ENCODE results near the gene SLC4A8.

Gene SLC4A8

DNA sequence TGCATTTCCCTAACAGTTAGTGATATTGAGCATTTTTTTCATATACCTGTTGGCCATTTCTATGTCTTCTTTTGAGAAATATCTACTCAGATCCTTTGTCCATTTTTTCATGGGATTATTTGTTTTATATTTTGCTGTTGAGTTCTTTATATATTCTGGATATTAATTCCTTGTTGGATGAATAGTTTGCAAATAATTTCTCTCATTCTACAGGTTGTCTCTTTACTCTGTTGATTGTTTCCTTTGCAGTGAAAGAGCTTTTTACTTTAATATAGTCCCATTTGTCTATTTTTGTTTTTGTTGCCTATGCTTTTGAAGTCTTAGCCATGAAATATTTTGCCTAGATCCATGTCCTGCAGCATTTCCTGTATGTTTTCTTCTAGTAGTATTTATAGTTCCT lies 11.5 kb upstream of the SLC4A8 start:
- no peak overlapping the region for H3K4me3 ChIP-seq (ENCODE audit: low read depth, low read length)
- DNase-seq (ENCODE audit: low read depth) = no peak
- TF ChIP-seq POLR2A (IDR thresholded peaks at IDR 0.05; ENCODE audit: extremely low read depth, insufficient read length) = no peak
- TF ChIP-seq, protein P1, sequence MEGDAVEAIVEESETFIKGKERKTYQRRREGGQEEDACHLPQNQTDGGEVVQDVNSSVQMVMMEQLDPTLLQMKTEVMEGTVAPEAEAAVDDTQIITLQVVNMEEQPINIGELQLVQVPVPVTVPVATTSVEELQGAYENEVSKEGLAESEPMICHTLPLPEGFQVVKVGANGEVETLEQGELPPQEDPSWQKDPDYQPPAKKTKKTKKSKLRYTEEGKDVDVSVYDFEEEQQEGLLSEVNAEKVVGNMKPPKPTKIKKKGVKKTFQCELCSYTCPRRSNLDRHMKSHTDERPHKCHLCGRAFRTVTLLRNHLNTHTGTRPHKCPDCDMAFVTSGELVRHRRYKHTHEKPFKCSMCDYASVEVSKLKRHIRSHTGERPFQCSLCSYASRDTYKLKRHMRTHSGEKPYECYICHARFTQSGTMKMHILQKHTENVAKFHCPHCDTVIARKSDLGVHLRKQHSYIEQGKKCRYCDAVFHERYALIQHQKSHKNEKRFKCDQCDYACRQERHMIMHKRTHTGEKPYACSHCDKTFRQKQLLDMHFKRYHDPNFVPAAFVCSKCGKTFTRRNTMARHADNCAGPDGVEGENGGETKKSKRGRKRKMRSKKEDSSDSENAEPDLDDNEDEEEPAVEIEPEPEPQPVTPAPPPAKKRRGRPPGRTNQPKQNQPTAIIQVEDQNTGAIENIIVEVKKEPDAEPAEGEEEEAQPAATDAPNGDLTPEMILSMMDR (IDR thresholded peaks at IDR 0.05; ENCODE audit: low read depth, low read length) = no peak
- TF ChIP-seq MYC (IDR thresholded peaks at IDR 0.05; ENCODE audit: low read depth, low read length) = no peak
- TF ChIP-seq, protein P2, sequence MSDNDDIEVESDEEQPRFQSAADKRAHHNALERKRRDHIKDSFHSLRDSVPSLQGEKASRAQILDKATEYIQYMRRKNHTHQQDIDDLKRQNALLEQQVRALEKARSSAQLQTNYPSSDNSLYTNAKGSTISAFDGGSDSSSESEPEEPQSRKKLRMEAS (IDR thresholded peaks at IDR 0.05; ENCODE audit: low read depth, low read length) = no peak

DNA sequence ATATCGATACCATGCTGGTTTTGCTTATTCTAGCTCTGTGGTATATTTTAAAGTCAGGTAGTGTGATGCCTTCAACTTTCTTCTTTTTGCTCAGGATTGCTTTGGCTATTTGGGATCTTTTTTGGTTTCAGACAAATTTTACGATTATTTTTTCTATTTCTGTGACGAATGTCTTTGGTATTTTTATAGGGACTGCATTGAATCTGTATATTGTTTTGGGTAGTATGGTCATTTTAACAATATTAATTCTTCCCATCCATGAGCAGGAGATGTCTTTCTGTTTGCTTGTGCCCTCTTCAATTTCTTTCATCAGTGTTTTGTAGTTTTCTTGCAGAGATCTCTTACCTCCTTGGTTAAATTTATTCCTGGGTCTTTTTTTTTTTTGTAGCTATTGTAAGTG lies 10.8 kb upstream of the SLC4A8 start:
- TF ChIP-seq, protein P1 (IDR thresholded peaks at IDR 0.05; ENCODE audit: low read depth, low read length) = no peak
- TF ChIP-seq POLR2A (IDR thresholded peaks at IDR 0.05; ENCODE audit: extremely low read depth, insufficient read length) = no peak
- TF ChIP-seq, protein P2 (IDR thresholded peaks at IDR 0.05; ENCODE audit: low read depth, low read length) = no peak
- H3K4me3 ChIP-seq (ENCODE audit: low read depth, low read length) = no peak overlapping the region
- no peak for DNase-seq (ENCODE audit: low read depth)

DNA sequence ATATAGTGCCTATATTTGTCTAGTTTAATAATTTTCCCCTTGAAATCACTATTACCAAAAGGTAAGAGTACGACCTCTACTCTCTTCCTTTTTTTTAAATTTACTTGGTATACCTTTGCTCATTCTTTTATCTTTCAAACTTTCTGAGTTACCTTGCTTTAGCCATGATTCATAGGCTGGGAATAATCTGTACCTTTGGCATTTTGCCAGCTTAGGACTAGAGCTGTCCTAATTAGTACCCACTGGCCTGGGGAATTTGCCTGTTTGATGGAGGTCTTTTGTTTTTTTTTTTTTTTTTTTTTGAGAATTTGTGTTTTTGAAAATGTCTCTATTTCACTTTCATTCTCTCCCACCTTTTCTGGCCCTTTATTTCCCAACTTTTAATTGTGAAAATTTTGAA lies 8.7 kb upstream of the SLC4A8 start:
- H3K4me3 ChIP-seq (ENCODE audit: low read depth, low read length) = no peak overlapping the region
- TF ChIP-seq POLR2A (IDR thresholded peaks at IDR 0.05; ENCODE audit: extremely low read depth, insufficient read length) (no peak), MYC (IDR thresholded peaks at IDR 0.05; ENCODE audit: low read depth, low read length) (no peak)
- TF ChIP-seq, protein P1 (IDR thresholded peaks at IDR 0.05; ENCODE audit: low read depth, low read length) = no peak
- TF ChIP-seq, protein P2 (IDR thresholded peaks at IDR 0.05; ENCODE audit: low read depth, low read length) = no peak
- no peak for DNase-seq (ENCODE audit: low read depth)

DNA sequence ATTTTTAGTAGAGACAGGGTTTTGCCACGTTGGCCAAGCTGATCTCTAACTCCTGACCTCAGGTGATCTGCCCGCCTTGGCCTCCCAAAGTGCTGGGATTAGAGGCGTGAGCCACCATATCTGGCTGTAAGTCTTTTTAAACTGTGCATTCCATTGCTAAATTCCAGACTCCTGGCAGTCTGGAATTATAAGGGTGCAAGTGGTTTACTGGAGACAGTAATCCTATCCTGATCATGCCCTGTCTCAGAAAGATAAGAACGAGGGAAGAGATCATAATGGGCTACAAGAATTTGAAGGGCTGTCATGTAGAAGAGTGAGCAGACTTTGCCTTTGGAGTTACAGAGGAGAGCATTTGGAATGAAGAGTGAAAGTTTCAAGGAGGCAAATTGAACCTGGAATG lies 6.8 kb upstream of the SLC4A8 start:
- TF ChIP-seq POLR2A (IDR thresholded peaks at IDR 0.05; ENCODE audit: extremely low read depth, insufficient read length) = no peak
- TF ChIP-seq MYC (IDR thresholded peaks at IDR 0.05; ENCODE audit: low read depth, low read length) = no peak
- TF ChIP-seq, protein P1 (IDR thresholded peaks at IDR 0.05; ENCODE audit: low read depth, low read length) = no peak
- TF ChIP-seq, protein P2 (IDR thresholded peaks at IDR 0.05; ENCODE audit: low read depth, low read length) = no peak
- no peak overlapping the region for H3K4me3 ChIP-seq (ENCODE audit: low read depth, low read length)
- DNase-seq (ENCODE audit: low read depth) = no peak

DNA sequence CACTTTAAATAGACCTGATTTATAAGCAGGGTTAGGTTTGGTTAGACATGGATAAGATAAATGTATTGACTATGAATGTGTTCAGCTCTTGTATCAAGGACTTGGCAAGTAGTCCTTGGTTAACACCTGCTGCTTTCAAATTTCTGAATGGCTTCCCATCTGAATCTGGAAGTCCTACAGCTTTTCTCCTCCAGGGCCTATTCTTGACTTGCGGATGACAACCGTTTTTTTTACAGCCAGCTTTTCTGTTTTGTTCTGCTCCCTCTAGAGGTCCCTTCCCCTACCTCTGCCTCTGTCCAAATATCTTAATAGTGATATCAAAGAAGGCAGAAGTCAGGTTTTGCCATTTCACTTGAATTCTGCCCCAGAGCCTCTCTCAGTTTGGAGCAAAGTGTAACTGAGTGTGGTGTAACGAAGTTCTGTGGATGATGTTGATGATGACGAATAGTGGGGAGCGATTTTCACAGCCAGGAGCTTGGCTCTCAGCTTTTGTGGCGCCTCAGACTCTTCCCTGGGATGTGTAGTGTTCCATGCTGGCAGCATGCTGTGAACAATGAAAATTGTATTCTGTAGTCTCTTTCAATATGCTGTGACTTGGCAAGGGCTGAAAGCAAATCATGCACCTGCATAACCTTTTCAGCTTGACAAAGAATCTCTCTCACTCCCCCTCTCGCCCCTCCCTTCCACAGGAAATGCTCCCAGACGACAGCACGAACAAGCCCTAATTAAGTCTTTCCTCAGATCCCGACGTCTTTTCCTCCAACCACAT lies 5.0 kb upstream of the SLC4A8 start:
- TF ChIP-seq, protein P1 (IDR thresholded peaks at IDR 0.05; ENCODE audit: low read depth, low read length) = peak; percentile 1
- TF ChIP-seq MYC (IDR thresholded peaks at IDR 0.05; ENCODE audit: low read depth, low read length) (no peak), POLR2A (IDR thresholded peaks at IDR 0.05; ENCODE audit: extremely low read depth, insufficient read length) (no peak)
- TF ChIP-seq, protein P2 (IDR thresholded peaks at IDR 0.05; ENCODE audit: low read depth, low read length) = no peak
- no peak overlapping the region for H3K4me3 ChIP-seq (ENCODE audit: low read depth, low read length)
- DNase-seq (ENCODE audit: low read depth) = no peak

All from NB4 (cell line).